Measurements from ENCODE around the gene RANBP10. TPM values are rescaled to one million over a fixed set of nuclear protein-coding genes. Genes with fewer than 3 reads are reported as not detected.

RANBP10 gene
- total RNA-seq, 6 experiments from 2014 or later: 15.1 to 38.4 (median 22.7) TPM

- Histone ChIP-seq H3K9me3 (no peaks in the 10 kb centered on the region), H3K27ac (peak overlapping the region in 1 of 3 donors; percentile 93), H3K4me3 (no peak overlapping the region), H3K4me1 (peaks cover 0 to 42% (median 18%) of the 10 kb centered on the region in 4 donors), H3K27me3 (no peaks in the 10 kb centered on the region), H3K36me3 (peaks cover 0 to 6% (median 0%) of the 10 kb centered on the region in 4 donors)
- TF ChIP-seq POLR2A (IDR thresholded peaks at IDR 0.05): no peak
- TF ChIP-seq, protein P1, sequence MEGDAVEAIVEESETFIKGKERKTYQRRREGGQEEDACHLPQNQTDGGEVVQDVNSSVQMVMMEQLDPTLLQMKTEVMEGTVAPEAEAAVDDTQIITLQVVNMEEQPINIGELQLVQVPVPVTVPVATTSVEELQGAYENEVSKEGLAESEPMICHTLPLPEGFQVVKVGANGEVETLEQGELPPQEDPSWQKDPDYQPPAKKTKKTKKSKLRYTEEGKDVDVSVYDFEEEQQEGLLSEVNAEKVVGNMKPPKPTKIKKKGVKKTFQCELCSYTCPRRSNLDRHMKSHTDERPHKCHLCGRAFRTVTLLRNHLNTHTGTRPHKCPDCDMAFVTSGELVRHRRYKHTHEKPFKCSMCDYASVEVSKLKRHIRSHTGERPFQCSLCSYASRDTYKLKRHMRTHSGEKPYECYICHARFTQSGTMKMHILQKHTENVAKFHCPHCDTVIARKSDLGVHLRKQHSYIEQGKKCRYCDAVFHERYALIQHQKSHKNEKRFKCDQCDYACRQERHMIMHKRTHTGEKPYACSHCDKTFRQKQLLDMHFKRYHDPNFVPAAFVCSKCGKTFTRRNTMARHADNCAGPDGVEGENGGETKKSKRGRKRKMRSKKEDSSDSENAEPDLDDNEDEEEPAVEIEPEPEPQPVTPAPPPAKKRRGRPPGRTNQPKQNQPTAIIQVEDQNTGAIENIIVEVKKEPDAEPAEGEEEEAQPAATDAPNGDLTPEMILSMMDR (IDR thresholded peaks at IDR 0.05): no peak
- DNase-seq: no peak
- intact Hi-C loops (cut with DNase I): no loop called here
- 72% methylated on average over 6 of the region's 7 CpGs for WGBS (ENCODE audit: insufficient coverage, low coverage, low lambda C conversion rate, missing lambda C conversion rate)
- ATAC-seq: no peak
Measured at GRCh38 chr16:67767953-67768352, 38.4 kb downstream of the RANBP10 start.

GRCh38 chr16:67766291-67766690 is 40.1 kb downstream of the RANBP10 start:
- TF ChIP-seq, protein P1 (IDR thresholded peaks at IDR 0.05): no peak
- no peak for TF ChIP-seq POLR2A (IDR thresholded peaks at IDR 0.05)
- H3K9me3 ChIP-seq: no peaks in the 10 kb centered on the region
- no peak overlapping the region for H3K4me3 ChIP-seq
- 93% methylated on average over 3 of the region's 4 CpGs for WGBS (ENCODE audit: insufficient coverage, low coverage, low lambda C conversion rate, missing lambda C conversion rate)
- DNase-seq (no peak), ATAC-seq (no peak)
- peaks cover 0 to 6% (median 0%) of the 10 kb centered on the region in 4 donors for H3K36me3 ChIP-seq
- H3K27ac ChIP-seq: no peak overlapping the region
- H3K27me3 ChIP-seq: no peaks in the 10 kb centered on the region
- intact Hi-C loops (cut with DNase I): no loop called here
- H3K4me1 ChIP-seq: peaks cover 0 to 32% (median 9%) of the 10 kb centered on the region in 4 donors

DNA sequence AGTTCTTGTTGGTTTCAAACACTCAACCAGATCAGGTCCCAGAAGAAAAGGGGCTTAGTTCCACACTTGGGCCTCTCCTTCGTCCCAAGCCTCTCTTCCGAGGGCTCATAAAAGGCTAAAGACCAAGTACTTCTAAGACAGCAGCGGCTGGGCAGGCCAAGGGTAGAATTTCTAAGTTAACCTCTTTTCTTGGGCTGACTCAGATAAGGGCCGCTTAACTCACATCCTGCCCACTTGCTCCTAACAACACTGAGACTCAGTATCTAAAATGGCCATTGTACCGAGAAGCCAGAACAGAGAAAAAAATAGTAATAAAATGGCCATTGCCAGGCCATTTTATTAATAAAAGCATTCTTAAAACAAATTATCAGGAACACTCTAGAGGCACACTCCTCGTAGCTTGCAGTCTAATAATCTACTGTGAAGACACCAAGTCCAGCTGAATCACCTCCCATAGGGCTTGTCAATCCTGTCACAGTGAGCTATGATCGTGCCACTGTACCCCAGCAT is 42.1 kb downstream of the RANBP10 start:
- peaks cover 0 to 34% (median 13%) of the 10 kb centered on the region in 4 donors for H3K4me1 ChIP-seq
- peaks cover 0 to 6% (median 0%) of the 10 kb centered on the region in 4 donors for H3K36me3 ChIP-seq
- H3K27me3 ChIP-seq: no peaks in the 10 kb centered on the region
- ATAC-seq: no peak
- intact Hi-C loops (cut with DNase I): no loop called here
- TF ChIP-seq POLR2A (IDR thresholded peaks at IDR 0.05): no peak
- TF ChIP-seq, protein P1 (IDR thresholded peaks at IDR 0.05): no peak
- peak overlapping the region in 1 of 3 donors; percentile 7 for H3K27ac ChIP-seq
- 72% methylated on average over 7 of the region's 7 CpGs for WGBS (ENCODE audit: insufficient coverage, low coverage, low lambda C conversion rate, missing lambda C conversion rate)
- H3K4me3 ChIP-seq: no peak overlapping the region
- no peak for DNase-seq
- no peaks in the 10 kb centered on the region for H3K9me3 ChIP-seq

GRCh38 chr16:67763066-67763465 is 43.3 kb downstream of the RANBP10 start:
- Histone ChIP-seq H3K27ac (no peak overlapping the region), H3K9me3 (no peaks in the 10 kb centered on the region), H3K4me3 (no peak overlapping the region), H3K27me3 (no peaks in the 10 kb centered on the region), H3K4me1 (peaks cover 0 to 34% (median 14%) of the 10 kb centered on the region in 4 donors), H3K36me3 (peaks cover 0 to 6% (median 0%) of the 10 kb centered on the region in 4 donors)
- ATAC-seq (no peak), DNase-seq (no peak)
- intact Hi-C loops (cut with DNase I): no loop called here
- TF ChIP-seq, protein P1 (IDR thresholded peaks at IDR 0.05): no peak
- no peak for TF ChIP-seq POLR2A (IDR thresholded peaks at IDR 0.05)
- WGBS (ENCODE audit: insufficient coverage, low coverage, low lambda C conversion rate, missing lambda C conversion rate): 81% methylated on average over 3 of the region's 5 CpGs

Data from right lobe of liver (tissue), 6 donors.